Erythroblast (primary cell): ENCODE data around the gene AAR2.

ENCODE experiments used
- GATA1 ChIP-seq: IDR thresholded peaks from 2 replicates; pipeline ENCODE4 v1.6.1; 2011; ENCODE audit warnings: low read depth, mild to moderate bottlenecking, control low read depth, low read length, moderate library complexity
- POLR2A ChIP-seq: IDR thresholded peaks from 2 replicates; pipeline ENCODE4 v1.6.1; 2011; ENCODE audit warnings: mild to moderate bottlenecking, low read length

- TF ChIP-seq POLR2A (no peak), GATA1 (no peak)
Observed at GRCh38 chr20:36273414-36274180, 37.3 kb downstream of the AAR2 start.
